ENCODE measurements around the gene FGD5.

- no peak for TF ChIP-seq EZH2 (IDR thresholded peaks at IDR 0.05)
- no peak for TF ChIP-seq CTCF (IDR thresholded peaks at IDR 0.05)
- no peak for TF ChIP-seq EZH2phosphoT487 (IDR thresholded peaks at IDR 0.05)
Measured at GRCh38 chr3:14906355-14906971, 87.7 kb downstream of the FGD5 start.

Data from neural progenitor cell (in vitro differentiated cells).